ENCODE results near the gene GAPT. TPM values are rescaled to one million over a fixed set of nuclear protein-coding genes. Genes with fewer than 3 reads are reported as not detected.
A peak's percentile ranks its signal among the peaks of the same experiment; 100 is the strongest.

Gene GAPT
- total and polyA plus RNA-seq, 4 donors: 0.17 to 2.5 (median 0.94) TPM

DNA sequence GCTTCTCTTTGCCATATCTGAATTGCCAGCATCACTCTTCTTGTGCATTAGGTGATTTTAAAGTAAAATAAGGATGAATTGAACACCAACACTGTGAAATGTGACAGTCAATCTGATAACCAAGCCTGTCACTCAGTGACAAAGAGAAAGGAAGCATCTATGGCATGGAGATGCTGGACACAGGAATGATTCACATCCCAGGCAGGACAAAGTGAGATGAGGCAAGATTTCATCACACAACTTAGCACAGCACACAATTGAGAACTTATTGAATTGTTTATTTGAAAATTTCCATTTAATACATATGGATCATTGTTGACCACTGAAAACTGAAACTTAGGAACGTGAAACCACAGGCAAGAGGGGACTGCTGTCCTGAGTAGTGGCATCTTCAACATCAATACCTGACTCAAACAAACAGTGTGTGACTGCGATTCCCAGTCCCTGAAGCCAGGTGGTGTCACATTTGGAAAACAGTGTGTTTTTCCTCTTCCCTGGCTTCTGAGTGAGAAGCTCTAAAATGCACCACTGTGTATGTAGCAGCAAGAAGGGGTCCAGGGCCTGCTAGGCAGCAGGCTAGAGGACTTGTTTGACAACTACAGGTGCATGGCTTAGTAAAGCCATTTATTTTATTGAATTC lies 10.7 kb downstream of the GAPT start:
- WGBS: 59% methylated on average over 2 of the region's 2 CpGs
- H3K27me3 ChIP-seq (ENCODE audit: control insufficient read depth in 4 of 4, insufficient read depth in 4 of 4, low read length in 3 of 4): no peaks in the 10 kb centered on the region
- no peaks in the 10 kb centered on the region for H3K9me3 ChIP-seq (ENCODE audit: control insufficient read depth in 4 of 4, low read length in 3 of 4)
- no peak overlapping the region for H3K27ac ChIP-seq (ENCODE audit: low read depth in 1 of 2, low read length in 2 of 2)
- TF ChIP-seq TAF1 (conservative IDR thresholded peaks at IDR 0.05) (no peak), GABPA (IDR thresholded peaks at IDR 0.05 in 1 of 2, conservative IDR thresholded peaks at IDR 0.05 in 1 of 2) (no peak), RXRA (IDR thresholded peaks at IDR 0.05) (no peak), YY1 (IDR thresholded peaks at IDR 0.05) (no peak), FOXA1 (IDR thresholded peaks at IDR 0.05) (no peak), NR2F2 (IDR thresholded peaks at IDR 0.05) (no peak), RAD21 (IDR thresholded peaks at IDR 0.05) (peak in 1 of 2 donors; percentile 70), JUND (IDR thresholded peaks at IDR 0.05) (no peak), HNF4A (conservative IDR thresholded peaks at IDR 0.05) (no peak), ZBTB33 (IDR thresholded peaks at IDR 0.05) (no peak), EGR1 (IDR thresholded peaks at IDR 0.05; ENCODE audit: low read depth in 2 of 2) (no peak), HNF4G (IDR thresholded peaks at IDR 0.05) (no peak), MAX (IDR thresholded peaks at IDR 0.05) (no peak), FOXA2 (IDR thresholded peaks at IDR 0.05) (no peak)
- TF ChIP-seq, protein P1, sequence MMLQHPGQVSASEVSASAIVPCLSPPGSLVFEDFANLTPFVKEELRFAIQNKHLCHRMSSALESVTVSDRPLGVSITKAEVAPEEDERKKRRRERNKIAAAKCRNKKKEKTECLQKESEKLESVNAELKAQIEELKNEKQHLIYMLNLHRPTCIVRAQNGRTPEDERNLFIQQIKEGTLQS (IDR thresholded peaks at IDR 0.05): no peak
- TF ChIP-seq, protein P2, sequence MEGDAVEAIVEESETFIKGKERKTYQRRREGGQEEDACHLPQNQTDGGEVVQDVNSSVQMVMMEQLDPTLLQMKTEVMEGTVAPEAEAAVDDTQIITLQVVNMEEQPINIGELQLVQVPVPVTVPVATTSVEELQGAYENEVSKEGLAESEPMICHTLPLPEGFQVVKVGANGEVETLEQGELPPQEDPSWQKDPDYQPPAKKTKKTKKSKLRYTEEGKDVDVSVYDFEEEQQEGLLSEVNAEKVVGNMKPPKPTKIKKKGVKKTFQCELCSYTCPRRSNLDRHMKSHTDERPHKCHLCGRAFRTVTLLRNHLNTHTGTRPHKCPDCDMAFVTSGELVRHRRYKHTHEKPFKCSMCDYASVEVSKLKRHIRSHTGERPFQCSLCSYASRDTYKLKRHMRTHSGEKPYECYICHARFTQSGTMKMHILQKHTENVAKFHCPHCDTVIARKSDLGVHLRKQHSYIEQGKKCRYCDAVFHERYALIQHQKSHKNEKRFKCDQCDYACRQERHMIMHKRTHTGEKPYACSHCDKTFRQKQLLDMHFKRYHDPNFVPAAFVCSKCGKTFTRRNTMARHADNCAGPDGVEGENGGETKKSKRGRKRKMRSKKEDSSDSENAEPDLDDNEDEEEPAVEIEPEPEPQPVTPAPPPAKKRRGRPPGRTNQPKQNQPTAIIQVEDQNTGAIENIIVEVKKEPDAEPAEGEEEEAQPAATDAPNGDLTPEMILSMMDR (IDR thresholded peaks at IDR 0.05; ENCODE audit: low read depth, low read length, missing input control): peak; percentile 21
- H3K9ac ChIP-seq (ENCODE audit: low read depth in 1 of 2, low read length in 2 of 2): no peak overlapping the region
- no peak for DNase-seq (ENCODE audit: low spot score)
- no peaks in the 10 kb centered on the region for H3K36me3 ChIP-seq (ENCODE audit: control insufficient read depth in 4 of 4, insufficient read depth in 3 of 4, low read depth in 1 of 4, low read length in 3 of 4)
- H3K4me1 ChIP-seq (ENCODE audit: control insufficient read depth in 4 of 4, insufficient read depth in 4 of 4, low read length in 3 of 4): no peaks in the 10 kb centered on the region
- no peak overlapping the region for H3K4me3 ChIP-seq (ENCODE audit: low read depth in 1 of 3, low read length in 3 of 3)

GRCh38 chr5:58503390-58504046 lies 12.3 kb downstream of the GAPT start:
- 67% methylated on average over 3 of the region's 3 CpGs for WGBS
- H3K27ac ChIP-seq (ENCODE audit: low read depth in 1 of 2, low read length in 2 of 2): no peak overlapping the region

More at GRCh38 chr5:58503390-58504046, 12.3 kb downstream of the GAPT start:
- no peaks in the 10 kb centered on the region for H3K36me3 ChIP-seq (ENCODE audit: control insufficient read depth in 4 of 4, insufficient read depth in 3 of 4, low read depth in 1 of 4, low read length in 3 of 4)
- DNase-seq (ENCODE audit: low spot score): no peak
- H3K4me1 ChIP-seq (ENCODE audit: control insufficient read depth in 4 of 4, insufficient read depth in 4 of 4, low read length in 3 of 4): no peaks in the 10 kb centered on the region
- TF ChIP-seq MAX (IDR thresholded peaks at IDR 0.05): no peak
- H3K9ac ChIP-seq (ENCODE audit: low read depth in 1 of 2, low read length in 2 of 2): no peak overlapping the region
- H3K27me3 ChIP-seq (ENCODE audit: control insufficient read depth in 4 of 4, insufficient read depth in 4 of 4, low read length in 3 of 4): no peaks in the 10 kb centered on the region
- H3K9me3 ChIP-seq (ENCODE audit: control insufficient read depth in 4 of 4, low read length in 3 of 4): no peaks in the 10 kb centered on the region
- no peak overlapping the region for H3K4me3 ChIP-seq (ENCODE audit: low read depth in 1 of 3, low read length in 3 of 3)
